GM12878 (cell line): ENCODE results near the gene GRK5. TPM values are rescaled to one million over a fixed set of nuclear protein-coding genes. Genes with fewer than 3 reads are reported as not detected.

Experiments used
- FOXK2 ChIP-seq: fragments of 450-650 bp; IDR thresholded peaks from 2 replicates; pipeline ENCODE4 v1.6.1; 2017; ENCODE audit warnings: mild to moderate bottlenecking, moderate library complexity
- GABPA ChIP-seq: IDR thresholded peaks from 2 replicates; pipeline ENCODE4 v1.6.1; 2014; ENCODE audit warnings: antibody characterized with exemption, low read depth, mild to moderate bottlenecking, inconsistent platforms
- HCFC1 ChIP-seq: fragments of 150-350 bp; IDR thresholded peaks from 2 replicates; pipeline ENCODE4 v1.6.1; 2014; ENCODE audit warnings: low read length
- HDGF ChIP-seq: fragments of 450-650 bp; IDR thresholded peaks from 2 replicates; pipeline ENCODE4 v1.6.1; 2016; ENCODE audit warnings: antibody characterized with exemption
- RCOR1 ChIP-seq: conservative IDR thresholded peaks from 2 replicates; pipeline ENCODE4 v1.6.1; 2012; ENCODE audit warnings: low read depth, low read length, improper control_type of control experiment
- SMAD5 ChIP-seq: IDR thresholded peaks from 2 replicates; pipeline ENCODE4 v1.6.1; 2016; ENCODE audit warnings: antibody characterized with exemption, low read depth
- SREBF1 ChIP-seq: IDR thresholded peaks from 2 replicates; pipeline ENCODE4 v1.6.1; 2012; ENCODE audit warnings: mild to moderate bottlenecking, low read length
- TAF1 ChIP-seq: IDR thresholded peaks from 2 replicates; pipeline ENCODE4 v1.6.1; 2011; ENCODE audit warnings: mild to moderate bottlenecking, low read depth, low read length, borderline replicate concordance
- TBL1XR1 ChIP-seq: IDR thresholded peaks from 2 replicates; pipeline ENCODE4 v1.6.1; 2012; ENCODE audit warnings: low read depth, low read length, improper control_type of control experiment
- polyA plus RNA-seq, 11 experiments: library from polyadenylated mRNA; depleted of rRNA in 4 of 11; unstranded in 6 of 11; stranded (reverse) in 5 of 11; fragments of >200 nt; fragmentation: Nextera tagmentation in 4 of 11; fragmentation: Illumina TruSeq in 1 of 11; extraction: Ambion mirVana in 4 of 11; extraction: Trizol in 1 of 11; gene quantifications; 1 replicate in 1 of 11; 2 replicates in 10 of 11; pipeline versions ENCODE4 v1.2.1 to v1.2.3, GENCODE V29; 2011 to 2016; ENCODE audit warnings: inconsistent platforms in 2 of 11, missing spikeins in 2 of 11, low read depth in 1 of 11
- total RNA-seq, 4 experiments: library from RNA; depleted of rRNA in 3 of 4; stranded (reverse); fragments of >200 nt in 3 of 4; fragmentation: Illumina TruSeq in 1 of 4; extraction: Trizol in 1 of 4; gene quantifications; 2 replicates each; pipeline versions ENCODE4 v1.2.1 to v1.2.3, GENCODE V29; 2013 to 2021
- TF ChIP-seq, protein P1 (sequence below): fragments of 150-350 bp; IDR thresholded peaks from 2 replicates; pipeline ENCODE4 v1.6.1; 2016; ENCODE audit warnings: low read depth, low read length
- TF ChIP-seq, protein P2 (sequence below): fragments of 450-650 bp; IDR thresholded peaks from 2 replicates; pipeline ENCODE4 v1.6.1; 2017; ENCODE audit warnings: mild to moderate bottlenecking

The GRK5 gene
- total and polyA plus RNA-seq, 10 of the 15 experiments (the other 5 are each of a cell fraction or from before 2014, with no cell fraction given): 0.11 to 22.1 (median 10.0) TPM

DNA sequence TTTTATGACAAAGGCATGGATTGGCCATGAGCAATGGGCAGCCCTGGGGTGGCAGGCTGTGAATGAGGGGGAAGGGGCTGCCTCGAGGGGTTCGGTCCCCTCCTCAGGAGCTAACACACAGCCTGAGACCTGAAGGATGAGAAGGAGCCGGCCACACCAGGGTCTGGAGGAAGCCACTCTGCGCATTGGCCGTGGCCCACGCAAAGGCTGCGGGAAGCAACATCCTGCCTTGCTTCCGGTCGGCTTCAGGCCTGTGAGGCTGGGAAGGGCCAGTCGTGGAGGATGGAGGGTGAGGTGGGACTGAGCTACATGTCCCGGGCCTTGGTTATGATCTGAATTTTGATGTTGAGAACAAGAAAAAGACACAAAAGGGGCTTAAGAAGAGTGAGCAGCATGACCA is 285.8 kb downstream of the GRK5 start (continued):
- TF ChIP-seq, protein P1, sequence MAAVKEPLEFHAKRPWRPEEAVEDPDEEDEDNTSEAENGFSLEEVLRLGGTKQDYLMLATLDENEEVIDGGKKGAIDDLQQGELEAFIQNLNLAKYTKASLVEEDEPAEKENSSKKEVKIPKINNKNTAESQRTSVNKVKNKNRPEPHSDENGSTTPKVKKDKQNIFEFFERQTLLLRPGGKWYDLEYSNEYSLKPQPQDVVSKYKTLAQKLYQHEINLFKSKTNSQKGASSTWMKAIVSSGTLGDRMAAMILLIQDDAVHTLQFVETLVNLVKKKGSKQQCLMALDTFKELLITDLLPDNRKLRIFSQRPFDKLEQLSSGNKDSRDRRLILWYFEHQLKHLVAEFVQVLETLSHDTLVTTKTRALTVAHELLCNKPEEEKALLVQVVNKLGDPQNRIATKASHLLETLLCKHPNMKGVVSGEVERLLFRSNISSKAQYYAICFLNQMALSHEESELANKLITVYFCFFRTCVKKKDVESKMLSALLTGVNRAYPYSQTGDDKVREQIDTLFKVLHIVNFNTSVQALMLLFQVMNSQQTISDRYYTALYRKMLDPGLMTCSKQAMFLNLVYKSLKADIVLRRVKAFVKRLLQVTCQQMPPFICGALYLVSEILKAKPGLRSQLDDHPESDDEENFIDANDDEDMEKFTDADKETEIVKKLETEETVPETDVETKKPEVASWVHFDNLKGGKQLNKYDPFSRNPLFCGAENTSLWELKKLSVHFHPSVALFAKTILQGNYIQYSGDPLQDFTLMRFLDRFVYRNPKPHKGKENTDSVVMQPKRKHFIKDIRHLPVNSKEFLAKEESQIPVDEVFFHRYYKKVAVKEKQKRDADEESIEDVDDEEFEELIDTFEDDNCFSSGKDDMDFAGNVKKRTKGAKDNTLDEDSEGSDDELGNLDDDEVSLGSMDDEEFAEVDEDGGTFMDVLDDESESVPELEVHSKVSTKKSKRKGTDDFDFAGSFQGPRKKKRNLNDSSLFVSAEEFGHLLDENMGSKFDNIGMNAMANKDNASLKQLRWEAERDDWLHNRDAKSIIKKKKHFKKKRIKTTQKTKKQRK: no peak
- TF ChIP-seq TAF1: no peak
- TF ChIP-seq HDGF: no peak
- no peak for TF ChIP-seq SMAD5
- TF ChIP-seq FOXK2: no peak
- TF ChIP-seq GABPA: no peak
- TF ChIP-seq, protein P2, sequence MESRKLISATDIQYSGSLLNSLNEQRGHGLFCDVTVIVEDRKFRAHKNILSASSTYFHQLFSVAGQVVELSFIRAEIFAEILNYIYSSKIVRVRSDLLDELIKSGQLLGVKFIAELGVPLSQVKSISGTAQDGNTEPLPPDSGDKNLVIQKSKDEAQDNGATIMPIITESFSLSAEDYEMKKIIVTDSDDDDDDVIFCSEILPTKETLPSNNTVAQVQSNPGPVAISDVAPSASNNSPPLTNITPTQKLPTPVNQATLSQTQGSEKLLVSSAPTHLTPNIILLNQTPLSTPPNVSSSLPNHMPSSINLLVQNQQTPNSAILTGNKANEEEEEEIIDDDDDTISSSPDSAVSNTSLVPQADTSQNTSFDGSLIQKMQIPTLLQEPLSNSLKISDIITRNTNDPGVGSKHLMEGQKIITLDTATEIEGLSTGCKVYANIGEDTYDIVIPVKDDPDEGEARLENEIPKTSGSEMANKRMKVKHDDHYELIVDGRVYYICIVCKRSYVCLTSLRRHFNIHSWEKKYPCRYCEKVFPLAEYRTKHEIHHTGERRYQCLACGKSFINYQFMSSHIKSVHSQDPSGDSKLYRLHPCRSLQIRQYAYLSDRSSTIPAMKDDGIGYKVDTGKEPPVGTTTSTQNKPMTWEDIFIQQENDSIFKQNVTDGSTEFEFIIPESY: no peak
- no peak for TF ChIP-seq RCOR1
- no peak for TF ChIP-seq HCFC1
- no peak for TF ChIP-seq SREBF1
- TF ChIP-seq TBL1XR1: no peak
